Vagina (tissue), 2 donors: ENCODE data around the gene CCDC150.

Source experiments
- POLR2AphosphoS5 ChIP-seq, 2 donors: sonication (generic); formaldehyde crosslinking; IDR thresholded peaks; one replicate each; pipeline ENCODE4 v1.9.0; 2017; ENCODE audit warnings: antibody characterized with exemption in 2 of 2, mild to moderate bottlenecking in 2 of 2, low read depth in 1 of 2; ENCODE audit not compliant: insufficient read depth in 1 of 2
- TF ChIP-seq, protein P1 (sequence below), 3 experiments: fragments of 450-650 bp in 2 of 3; fragments of 200-600 bp in 1 of 3; sonication (generic) in 1 of 3; IDR thresholded peaks; one replicate each; pipeline ENCODE4 v1.5.1; 2017 to 2019; ENCODE audit warnings: antibody characterized with exemption in 3 of 3, mild to moderate bottlenecking in 2 of 3, moderate library complexity in 2 of 3

DNA sequence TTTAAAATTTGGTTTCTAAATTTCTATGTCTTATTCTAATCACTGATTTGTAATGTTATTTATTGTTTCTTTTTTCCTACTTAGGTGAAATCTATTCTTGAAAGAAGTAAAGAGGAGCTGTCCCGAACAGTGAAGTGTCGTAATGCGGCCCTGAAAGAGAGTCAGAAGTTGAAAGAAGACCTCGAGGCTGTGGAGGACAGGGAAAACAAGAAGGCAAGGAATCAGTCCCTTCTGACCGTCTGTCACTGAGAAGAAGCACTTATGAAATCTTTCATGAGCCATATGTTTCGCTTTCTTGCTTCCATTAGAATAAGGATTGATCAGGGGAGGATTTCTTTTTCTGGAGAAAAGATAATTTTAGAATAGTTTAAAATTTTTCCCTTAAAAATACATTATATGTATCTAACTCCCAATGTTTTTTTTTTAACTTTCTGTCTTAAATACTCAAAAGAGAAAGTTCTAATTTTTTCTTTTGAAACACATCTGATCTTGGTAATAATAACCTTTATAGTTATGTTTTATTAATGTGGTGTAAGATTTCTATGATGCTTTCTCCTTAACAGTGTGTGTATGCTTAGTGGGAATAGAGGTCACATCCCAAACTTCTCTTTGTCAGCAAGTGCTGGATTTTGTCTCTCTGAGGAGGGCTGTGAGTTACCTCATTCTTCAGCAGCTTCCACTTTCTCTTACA, 79.0 kb downstream of the CCDC150 start:
- TF ChIP-seq POLR2AphosphoS5 (IDR thresholded peaks at IDR 0.05; ENCODE audit: insufficient read depth in 1 of 2, low read depth in 1 of 2), result no peak
- TF ChIP-seq, protein P1, sequence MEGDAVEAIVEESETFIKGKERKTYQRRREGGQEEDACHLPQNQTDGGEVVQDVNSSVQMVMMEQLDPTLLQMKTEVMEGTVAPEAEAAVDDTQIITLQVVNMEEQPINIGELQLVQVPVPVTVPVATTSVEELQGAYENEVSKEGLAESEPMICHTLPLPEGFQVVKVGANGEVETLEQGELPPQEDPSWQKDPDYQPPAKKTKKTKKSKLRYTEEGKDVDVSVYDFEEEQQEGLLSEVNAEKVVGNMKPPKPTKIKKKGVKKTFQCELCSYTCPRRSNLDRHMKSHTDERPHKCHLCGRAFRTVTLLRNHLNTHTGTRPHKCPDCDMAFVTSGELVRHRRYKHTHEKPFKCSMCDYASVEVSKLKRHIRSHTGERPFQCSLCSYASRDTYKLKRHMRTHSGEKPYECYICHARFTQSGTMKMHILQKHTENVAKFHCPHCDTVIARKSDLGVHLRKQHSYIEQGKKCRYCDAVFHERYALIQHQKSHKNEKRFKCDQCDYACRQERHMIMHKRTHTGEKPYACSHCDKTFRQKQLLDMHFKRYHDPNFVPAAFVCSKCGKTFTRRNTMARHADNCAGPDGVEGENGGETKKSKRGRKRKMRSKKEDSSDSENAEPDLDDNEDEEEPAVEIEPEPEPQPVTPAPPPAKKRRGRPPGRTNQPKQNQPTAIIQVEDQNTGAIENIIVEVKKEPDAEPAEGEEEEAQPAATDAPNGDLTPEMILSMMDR (IDR thresholded peaks at IDR 0.05), result no peak
